Bone marrow (tissue), 2 donors: ENCODE results near the gene PCSK2.

Source experiments
- DNase-seq, 2 donors: peaks; one replicate each; lab custom pipeline; 2025; lab: John Stamatoyannopoulos, UW

Gene PCSK2

DNA sequence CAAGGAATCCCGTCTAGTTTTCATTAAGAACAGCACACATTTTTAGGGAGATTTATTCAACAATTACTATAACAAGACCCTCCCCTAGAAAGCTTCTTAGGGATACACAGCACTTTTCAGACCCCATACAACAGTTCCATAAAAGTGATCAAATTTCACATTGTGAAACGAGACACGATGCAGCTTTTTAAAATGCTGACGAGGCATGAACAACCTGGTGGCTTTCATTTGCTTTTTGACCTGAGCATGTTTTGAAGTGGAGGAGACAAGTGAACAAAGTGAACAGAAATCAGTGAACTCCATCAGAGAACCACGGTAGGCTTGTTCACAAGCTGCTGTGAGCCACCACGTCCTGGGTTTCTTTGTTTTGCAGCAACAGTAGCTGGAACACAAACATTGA, 112.2 kb downstream of the PCSK2 start:
- no peak for DNase-seq

- no peak for DNase-seq
Measured at GRCh38 chr20:17343091-17343490, 116.3 kb downstream of the PCSK2 start.

- DNase-seq: no peak
Measured at GRCh38 chr20:17343656-17344452, 117.0 kb downstream of the PCSK2 start.

GRCh38 chr20:17344790-17345189, 118.0 kb downstream of the PCSK2 start:
- no peak for DNase-seq

DNA sequence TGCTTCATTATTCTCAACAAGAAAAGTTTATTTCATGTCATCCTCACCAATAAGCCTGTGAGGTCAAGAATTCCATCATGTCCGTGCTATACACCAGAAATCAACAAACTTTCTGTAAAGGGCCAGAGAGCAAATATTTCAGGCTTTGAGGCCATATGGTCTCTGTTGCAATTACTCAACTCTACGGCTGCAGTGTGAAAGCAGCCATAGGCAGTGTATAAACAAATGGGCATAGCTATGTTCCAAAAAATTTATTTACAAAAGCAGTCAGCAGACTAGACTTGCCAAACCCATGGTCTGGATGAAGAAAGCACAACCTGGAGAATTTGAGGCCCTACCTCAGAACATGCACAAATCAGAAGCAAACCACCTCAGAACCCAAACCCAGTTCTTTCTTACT, 118.5 kb downstream of the PCSK2 start:
- no peak for DNase-seq

GRCh38 chr20:17350321-17350720, 123.5 kb downstream of the PCSK2 start:
- DNase-seq: no peak

DNA sequence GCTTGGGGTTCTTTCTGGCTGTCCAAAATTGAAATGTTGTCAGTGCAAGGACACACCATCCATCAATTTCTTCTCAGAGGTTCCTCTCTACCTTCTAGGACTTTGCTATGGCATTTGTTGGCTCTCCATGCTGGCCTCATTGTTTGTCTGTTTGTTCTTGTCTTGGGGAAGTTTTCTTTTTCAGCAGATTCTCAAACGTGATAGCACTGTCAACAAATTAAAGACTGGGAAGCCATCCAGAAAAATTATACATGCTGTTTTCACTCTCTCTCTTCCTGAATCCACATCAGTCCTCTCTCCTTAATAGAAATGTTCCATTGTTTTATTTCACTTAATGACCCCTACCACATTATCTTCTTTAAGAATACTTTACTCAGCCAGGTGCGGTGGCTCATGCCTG, 130.4 kb downstream of the PCSK2 start:
- no peak for DNase-seq

- DNase-seq: no peak
Measured at GRCh38 chr20:17358854-17359253, 132.0 kb downstream of the PCSK2 start.

GRCh38 chr20:17364681-17365080, 137.8 kb downstream of the PCSK2 start:
- DNase-seq: no peak

DNA sequence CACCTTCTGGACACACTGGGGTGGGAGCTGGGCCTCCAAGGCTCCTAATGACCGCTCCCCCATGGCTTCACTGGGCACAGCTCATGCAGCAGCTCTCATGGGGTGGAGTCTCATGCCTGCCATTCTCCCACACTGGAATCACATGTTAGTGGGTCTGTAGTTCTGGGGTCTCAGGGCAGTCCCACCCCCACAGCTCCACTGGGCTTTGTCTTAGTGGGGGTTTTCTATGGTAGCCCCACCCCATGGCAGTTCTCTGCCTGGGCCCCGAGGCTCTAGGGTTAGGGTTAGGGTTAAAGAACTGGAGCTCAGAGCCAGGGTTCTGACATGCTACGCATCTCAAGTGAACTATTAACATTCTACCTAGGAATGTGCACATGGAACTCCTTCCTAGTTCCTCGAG, 139.0 kb downstream of the PCSK2 start:
- DNase-seq: no peak

- DNase-seq: no peak
Measured at GRCh38 chr20:17369506-17369905, 142.7 kb downstream of the PCSK2 start.

DNA sequence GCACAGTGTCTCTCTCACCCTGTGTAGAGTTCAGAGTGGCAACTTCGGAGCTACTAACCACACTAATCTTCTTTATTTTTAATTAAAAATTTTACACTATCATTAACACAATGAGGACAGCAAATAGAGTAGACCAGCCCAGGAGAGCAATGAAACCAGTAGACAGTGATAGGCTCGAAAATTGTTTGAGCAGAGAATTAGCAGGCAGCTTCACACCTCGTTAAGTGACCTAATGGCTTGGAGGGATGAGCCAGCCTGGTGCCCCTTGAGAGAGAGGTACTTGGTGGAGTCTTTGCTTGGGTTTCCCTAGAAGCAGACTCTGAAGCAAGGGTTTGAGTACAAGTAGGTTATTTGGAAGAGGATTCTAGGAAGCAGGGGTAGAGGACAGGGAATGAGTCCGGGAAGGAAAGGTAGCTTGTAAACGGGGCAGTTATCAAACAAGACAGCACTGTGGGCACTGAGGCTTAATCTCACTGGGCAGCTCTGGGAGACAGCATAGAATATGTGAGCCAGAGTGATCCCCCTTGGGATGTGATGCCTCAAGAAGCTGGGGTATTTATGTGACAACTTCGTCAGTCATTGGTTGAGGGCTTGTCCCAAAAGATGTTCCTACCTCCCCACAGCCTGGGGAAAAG, 146.1 kb downstream of the PCSK2 start:
- DNase-seq: no peak

- no peak for DNase-seq
Measured at GRCh38 chr20:17374086-17374485, 147.2 kb downstream of the PCSK2 start.

DNA sequence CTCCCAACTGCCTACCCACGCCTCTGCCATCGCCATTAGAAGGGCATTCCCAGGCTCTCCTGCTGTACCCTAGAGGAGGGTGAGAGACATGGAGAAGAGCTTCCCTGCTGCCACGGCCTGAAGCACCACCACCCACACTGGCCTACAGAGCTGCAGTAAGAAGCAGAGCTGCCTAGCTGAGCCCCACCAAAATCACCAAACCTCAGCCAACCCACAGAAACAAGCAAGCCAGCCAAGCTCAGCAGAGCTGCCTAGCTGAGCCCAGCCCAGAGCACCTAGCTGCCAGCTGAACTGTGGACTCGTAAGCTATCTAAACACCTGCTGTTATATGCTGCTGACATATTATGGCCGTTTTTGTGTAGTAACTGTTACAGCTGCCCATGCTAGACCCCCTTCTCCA, 149.2 kb downstream of the PCSK2 start:
- no peak for DNase-seq

- no peak for DNase-seq
Measured at GRCh38 chr20:17377231-17377630, 150.4 kb downstream of the PCSK2 start.

DNA sequence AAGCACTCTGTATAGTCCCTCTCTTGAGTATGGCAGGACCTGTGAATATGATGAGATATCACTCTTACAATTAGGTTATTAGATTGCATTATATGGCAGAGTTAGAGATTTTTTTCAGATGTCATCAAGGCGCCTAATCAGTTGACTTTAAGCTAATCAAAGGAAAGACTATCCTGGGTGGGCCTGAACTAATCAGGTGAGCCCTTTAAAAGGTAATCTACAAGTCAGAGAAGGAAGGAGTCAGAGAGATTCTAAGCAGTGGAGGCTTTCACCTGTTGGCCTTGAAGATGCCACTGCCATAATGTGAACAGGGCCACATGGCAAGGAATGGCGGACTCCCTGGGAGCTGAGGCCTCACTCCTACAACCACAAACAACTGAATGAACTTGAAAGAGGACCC, 152.8 kb downstream of the PCSK2 start:
- DNase-seq: no peak

DNA sequence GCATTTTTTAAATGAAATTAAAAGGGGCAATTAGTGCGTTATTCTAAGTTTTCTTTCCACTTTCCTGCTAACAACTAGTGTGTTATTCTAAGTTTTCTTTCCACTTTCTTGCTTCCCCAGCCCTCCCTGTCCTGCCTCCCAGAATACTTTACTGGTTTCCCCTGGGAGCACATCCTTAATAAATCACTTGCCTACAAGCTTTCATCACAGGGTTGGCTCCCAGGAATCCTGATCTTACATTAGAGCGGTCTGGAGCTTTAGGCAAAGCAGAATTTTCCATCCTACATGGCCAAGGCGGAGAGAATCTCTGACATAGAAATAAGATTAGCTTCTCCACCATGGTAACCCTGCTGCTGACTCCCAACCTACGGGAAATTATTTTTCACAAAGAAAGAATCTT, 154.0 kb downstream of the PCSK2 start:
- DNase-seq: no peak

- DNase-seq: no peak
Measured at GRCh38 chr20:17381724-17382123, 154.9 kb downstream of the PCSK2 start.

DNA sequence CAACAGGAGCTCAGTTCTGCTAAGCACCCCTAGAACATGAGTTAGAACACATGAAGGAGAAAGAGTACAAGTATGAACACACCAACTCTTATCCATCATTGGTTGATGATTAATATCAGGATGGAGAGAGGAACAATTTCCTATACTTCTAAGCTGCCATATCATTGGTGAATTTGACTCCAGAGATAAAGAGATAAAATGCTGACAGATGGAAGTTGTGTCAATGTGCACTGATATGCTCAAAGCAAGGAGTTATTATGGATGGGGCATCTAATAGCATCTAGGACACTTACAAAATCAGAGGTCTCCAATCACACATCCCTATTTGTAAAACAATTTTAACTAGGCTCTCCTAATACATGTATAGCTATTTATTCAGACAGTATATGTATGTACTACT, 159.0 kb downstream of the PCSK2 start:
- no peak for DNase-seq

DNA sequence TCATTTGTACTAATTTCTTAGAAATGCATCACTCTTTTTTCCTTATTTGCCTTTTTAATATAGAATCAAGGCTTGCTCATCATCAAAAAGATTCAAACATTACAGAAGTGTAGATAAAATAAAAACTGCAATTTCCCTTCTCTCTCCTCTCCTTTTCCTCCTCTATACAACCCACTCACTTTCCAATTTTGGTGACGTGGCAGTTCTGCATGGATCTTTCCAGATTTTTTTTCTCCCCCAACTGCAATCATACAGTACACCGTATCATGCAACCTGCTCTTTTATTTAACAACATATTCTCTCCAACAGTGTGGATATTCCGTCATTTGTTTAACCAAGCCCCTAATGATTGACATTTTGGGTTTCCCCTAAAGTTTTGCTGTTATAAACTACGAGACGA, 163.8 kb downstream of the PCSK2 start:
- DNase-seq: no peak

- no peak for DNase-seq
Measured at GRCh38 chr20:17391127-17391771, 164.4 kb downstream of the PCSK2 start.

DNA sequence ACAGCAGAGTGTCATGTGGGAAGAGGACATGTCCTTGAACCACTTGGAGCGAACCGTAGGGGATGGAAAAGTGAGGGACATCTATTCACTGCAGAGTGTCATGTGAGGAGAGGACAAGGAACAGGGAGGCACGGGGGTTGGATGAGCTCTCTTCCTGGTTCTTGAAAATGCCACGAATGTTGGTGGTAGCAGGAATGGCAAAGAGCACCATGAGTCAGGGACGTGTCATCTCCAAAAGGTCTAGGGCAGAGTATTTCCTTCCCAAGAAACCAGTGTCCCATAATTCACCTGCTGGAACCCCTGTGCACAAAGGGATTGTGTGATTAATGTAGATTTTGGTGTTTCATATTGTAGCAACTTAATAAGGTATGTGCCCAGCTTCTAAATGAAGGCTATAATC, 167.6 kb downstream of the PCSK2 start:
- no peak for DNase-seq

DNA sequence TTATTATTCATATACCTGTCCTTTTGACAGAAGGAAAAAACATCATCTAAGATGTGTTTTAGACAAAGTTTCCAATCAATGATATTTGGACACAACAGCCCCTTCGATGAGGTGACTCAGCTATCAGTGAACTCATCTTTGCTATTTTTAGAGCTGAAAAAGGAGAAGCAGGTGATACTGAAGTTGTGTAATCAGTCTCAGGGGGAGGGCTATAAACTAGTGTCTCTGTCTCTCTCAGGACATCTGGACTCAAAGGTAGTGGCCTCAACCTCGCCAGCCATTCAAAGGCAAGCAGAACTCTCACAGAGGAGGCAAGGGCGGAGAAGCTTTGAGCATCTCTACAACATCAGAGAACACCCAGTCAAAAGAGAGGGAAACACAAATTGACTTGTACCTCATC, 168.9 kb downstream of the PCSK2 start:
- DNase-seq: no peak
